GM23338 (cell line): Measurements from ENCODE around the gene MYOC. TPM values are rescaled to one million over a fixed set of nuclear protein-coding genes. Genes with fewer than 3 reads are reported as not detected.

Experiments used
- ATAC-seq: fragments of 200-7000 bp; cut with Tn5 transposase; 3 replicates; pipeline ENCODE4 v1.9.1; 2020
- DNase-seq: peaks from one replicate; pipeline ENCODE4 v3.0.0-alpha.2; 2015; ENCODE audit warnings: low spot score
- H2AFZ ChIP-seq: fragments of 200-600 bp; sonication (generic); 2 replicates; pipeline ENCODE4 v1.8.0; 2016; ENCODE audit warnings: antibody characterized with exemption, mild to moderate bottlenecking, moderate library complexity
- H3F3A ChIP-seq: fragments of 200-600 bp; sonication (generic); replicated peaks from 2 replicates; pipeline ENCODE4 v1.8.0; 2017; ENCODE audit warnings: antibody characterized with exemption, mixed run types, low read depth
- H3K27ac ChIP-seq: fragments of 200-600 bp; sonication (generic); 2 replicates; pipeline ENCODE4 v1.6.1; 2016; ENCODE audit warnings: low read depth
- H3K27me3 ChIP-seq: fragments of 200-600 bp; sonication (generic); 2 replicates; pipeline ENCODE4 v1.8.0; 2016; ENCODE audit warnings: mild to moderate bottlenecking, mixed run types, moderate library complexity; ENCODE audit not compliant: insufficient read depth
- H3K36me3 ChIP-seq: fragments of 200-600 bp; sonication (generic); 2 replicates; pipeline ENCODE4 v1.8.0; 2016; ENCODE audit warnings: mild to moderate bottlenecking; ENCODE audit not compliant: insufficient read depth
- H3K4me1 ChIP-seq: fragments of 200-600 bp; sonication (generic); 2 replicates; pipeline ENCODE4 v1.8.0; 2016; ENCODE audit warnings: mild to moderate bottlenecking, moderate library complexity; ENCODE audit not compliant: insufficient read depth
- H3K4me2 ChIP-seq: fragments of 200-600 bp; sonication (generic); 2 replicates; pipeline ENCODE4 v1.7.1; 2017; ENCODE audit warnings: mixed run types
- H3K4me3 ChIP-seq: fragments of 200-600 bp; sonication (generic); 2 replicates; pipeline ENCODE4 v1.6.1; 2016; ENCODE audit warnings: mixed run types
- H3K79me2 ChIP-seq: fragments of 200-600 bp; sonication (generic); replicated peaks from 2 replicates; pipeline ENCODE4 v1.8.0; 2017; ENCODE audit warnings: mild to moderate bottlenecking; ENCODE audit not compliant: insufficient read depth
- H3K9me2 ChIP-seq: fragments of 200-600 bp; sonication (generic); 2 replicates; pipeline ENCODE4 v1.8.0; 2017; ENCODE audit not compliant: insufficient read depth
- H4K20me1 ChIP-seq: fragments of 200-600 bp; sonication (generic); replicated peaks from 2 replicates; pipeline ENCODE4 v1.8.0; 2017; ENCODE audit warnings: mild to moderate bottlenecking; ENCODE audit not compliant: insufficient read depth
- H3K27ac Mint-ChIP-seq: 2 replicates; pipeline ENCODE4 v1.8.0; 2020; ENCODE audit warnings: inconsistent platforms, mild to moderate bottlenecking, moderate library complexity, mixed read lengths
- H3K27me3 Mint-ChIP-seq: 3 replicates; pipeline ENCODE4 v1.8.0; 2022; ENCODE audit warnings: low read depth, mild to moderate bottlenecking, moderate library complexity, mixed read lengths, inconsistent platforms; ENCODE audit not compliant: insufficient read depth, poor library complexity
- H3K36me3 Mint-ChIP-seq: 3 replicates; pipeline ENCODE4 v1.8.0; 2021; ENCODE audit warnings: low read depth, mild to moderate bottlenecking, inconsistent platforms, moderate library complexity, mixed read lengths
- H3K4me1 Mint-ChIP-seq: 3 replicates; pipeline ENCODE4 v1.8.0; 2020; ENCODE audit warnings: mild to moderate bottlenecking, inconsistent platforms, mixed read lengths
- H3K4me3 Mint-ChIP-seq: 3 replicates; pipeline ENCODE4 v1.8.0; 2021; ENCODE audit warnings: moderate library complexity, mild to moderate bottlenecking, inconsistent platforms, mixed read lengths
- H3K9me3 Mint-ChIP-seq: 3 replicates; pipeline ENCODE4 v1.8.0; 2020; ENCODE audit warnings: moderate library complexity, mild to moderate bottlenecking, inconsistent platforms, mixed read lengths
- CTCF ChIP-seq, 2 experiments: fragments of 200-600 bp in 1 of 2; sonication (generic) in 1 of 2; conservative IDR thresholded peaks; 2 replicates each; pipeline versions ENCODE4 v1.5.1 to v1.6.1; 2016 to 2017; ENCODE audit warnings: antibody characterized with exemption in 2 of 2, low read depth in 2 of 2, mild to moderate bottlenecking in 2 of 2, moderate library complexity in 1 of 2
- EZH2 ChIP-seq: fragments of 200-600 bp; sonication (generic); IDR thresholded peaks from one replicate; pipeline ENCODE4 v1.8.0; 2017; ENCODE audit warnings: antibody characterized with exemption, mild to moderate bottlenecking, low read depth; ENCODE audit not compliant: unreplicated experiment
- ZNF114 ChIP-seq: fragments of 250-450 bp; sonication (Bioruptor Pico); IDR thresholded peaks from 2 replicates; pipeline ENCODE4 v1.5.0; 2020; ENCODE audit warnings: mild to moderate bottlenecking, moderate library complexity
- ZNF462 ChIP-seq: fragments of 250-450 bp; sonication (Bioruptor Pico); IDR thresholded peaks from 2 replicates; pipeline ENCODE4 v1.5.0; 2020; ENCODE audit warnings: mild to moderate bottlenecking, moderate library complexity
- polyA plus RNA-seq: library from polyadenylated mRNA; unstranded; fragments of >200 nt; fragmentation: Nextera tagmentation; extraction: Ambion mirVana; gene quantifications from 2 replicates; pipeline ENCODE4 v1.2.1, GENCODE V29; 2016
- total RNA-seq: library from RNA; depleted of rRNA; stranded (reverse); fragments of >200 nt; shearing (Covaris generic); gene quantifications from 2 replicates; pipeline ENCODE4 v1.2.3, GENCODE V29; 2014

The MYOC gene
- total and polyA plus RNA-seq, 2 experiments from 2014 or later = not detected

- Mint-ChIP-seq H3K27me3 (peaks cover 3% of the 10 kb centered on the region), H3K36me3 (no peaks in the 10 kb centered on the region), H3K4me1 (peaks cover 17% of the 10 kb centered on the region), H3K9me3 (no peaks in the 10 kb centered on the region), H3K4me3 (no peak overlapping the region), H3K27ac (peak overlapping the region; percentile 93; the same call in 1 of the 2 replicates)
- Histone ChIP-seq H3K4me3 (no peak overlapping the region; the same call in 1 of the 2 replicates), H3K27me3 (no peaks in the 10 kb centered on the region), H3K27ac (peak overlapping the region; percentile 84), H2AFZ (peak overlapping the region; percentile 75), H3K36me3 (no peaks in the 10 kb centered on the region), H3K4me1 (peaks cover 21% of the 10 kb centered on the region), H4K20me1 (no peaks in the 10 kb centered on the region), H3K9me2 (no peaks in the 10 kb centered on the region), H3F3A (no peaks in the 10 kb centered on the region), H3K79me2 (no peaks in the 10 kb centered on the region), H3K4me2 (peak overlapping the region; percentile 65; the same call in 1 of the 2 replicates)
- ATAC-seq = no peak
- no peak for TF ChIP-seq ZNF114 (CRISPR knock-in tag)
- TF ChIP-seq EZH2 = no peak
- DNase-seq = no peak
These were observed 10.3 kb downstream of the MYOC start for GRCh38 chr1:171642197-171642596.

GRCh38 chr1:171641076-171641864, 11.2 kb downstream of the MYOC start:
- ATAC-seq = peak; percentile 85
- peak overlapping the region; percentile 93 for H3K27ac Mint-ChIP-seq
- peak overlapping the region; percentile 32; the same call in 2 of the 3 replicates for H3K4me3 Mint-ChIP-seq

More at GRCh38 chr1:171641076-171641864, 11.2 kb downstream of the MYOC start:
- Histone ChIP-seq H3K27ac (peak overlapping the region; percentile 84), H3K4me2 (peak overlapping the region; percentile 65), H3K4me3 (peak overlapping the region; percentile 32; the same call in 1 of the 2 replicates), H3K9me2 (no peaks in the 10 kb centered on the region), H3K27me3 (no peaks in the 10 kb centered on the region), H2AFZ (peak overlapping the region; percentile 75), H3K79me2 (no peaks in the 10 kb centered on the region), H3K36me3 (no peaks in the 10 kb centered on the region), H4K20me1 (no peaks in the 10 kb centered on the region), H3K4me1 (peaks cover 21% of the 10 kb centered on the region), H3F3A (no peaks in the 10 kb centered on the region)
- TF ChIP-seq CTCF (conservative IDR thresholded peaks at IDR 0.05; ENCODE audit: low read depth in 2 of 2) = peak; percentile 45 to 50
- TF ChIP-seq ZNF462 (CRISPR knock-in tag) = no peak; the same call in 1 of the 2 replicates
- peaks cover 17% of the 10 kb centered on the region for H3K4me1 Mint-ChIP-seq
- DNase-seq = peak; percentile 67
- peaks cover 3% of the 10 kb centered on the region for H3K27me3 Mint-ChIP-seq
- H3K9me3 Mint-ChIP-seq = no peaks in the 10 kb centered on the region
- H3K36me3 Mint-ChIP-seq = no peaks in the 10 kb centered on the region
